CD8-positive, alpha-beta memory T cell (primary cell): Measurements from ENCODE around the gene IKBKG. TPM values are rescaled to one million over a fixed set of nuclear protein-coding genes. Genes with fewer than 3 reads are reported as not detected.
"Not testable (repeated sequence)": the region's sequence is repeated elsewhere in the genome, so short reads cannot be mapped to it uniquely, and the experiment has no call there.

Experiments
- CTCF ChIA-PET: fragments of 350-600 bp; sonication (Branson Sonifier 250); formaldehyde crosslinking; loops from one replicate; lab custom pipeline; 2021; ENCODE audit warnings: antibody characterized with exemption; lab: Charles Lee
- POLR2A ChIA-PET: fragments of 350-600 bp; sonication (Branson Sonifier 250); formaldehyde crosslinking; loops from one replicate; lab custom pipeline; 2021; ENCODE audit warnings: antibody characterized with exemption; lab: Charles Lee
- DNase-seq, 5 donors: peaks; one replicate each; pipeline versions ENCODE4 v3.0.0 to v3.0.0-alpha.2; 2020 to 2022; ENCODE audit warnings: mixed read lengths in 1 of 5
- H3K27ac ChIP-seq: one replicate; pipeline ENCODE4 v1.7.0; 2013; ENCODE audit warnings: low read depth, mild to moderate bottlenecking, low read length, moderate library complexity
- H3K27me3 ChIP-seq: 2 replicates; pipeline ENCODE4 v1.7.0; 2013; ENCODE audit warnings: low read length, mild to moderate bottlenecking; ENCODE audit not compliant: insufficient read depth, poor library complexity, severe bottlenecking
- H3K36me3 ChIP-seq: 2 replicates; pipeline ENCODE4 v1.7.0; 2013; ENCODE audit warnings: mild to moderate bottlenecking, low read length, moderate library complexity; ENCODE audit not compliant: insufficient read depth
- H3K4me1 ChIP-seq: 2 replicates; pipeline ENCODE4 v1.7.0; 2013; ENCODE audit warnings: mild to moderate bottlenecking, low read length, moderate library complexity; ENCODE audit not compliant: insufficient read depth
- H3K4me3 ChIP-seq: 2 replicates; pipeline ENCODE4 v1.7.0; 2013; ENCODE audit warnings: mild to moderate bottlenecking, low read length
- H3K9me3 ChIP-seq: 2 replicates; pipeline ENCODE4 v1.7.0; 2013; ENCODE audit warnings: mild to moderate bottlenecking, low read length
- H3K27ac Mint-ChIP-seq, 8 donors: one replicate each; pipeline ENCODE4 v1.8.0; 2020 to 2021; ENCODE audit warnings: mixed read lengths in 8 of 8, mild to moderate bottlenecking in 6 of 8, inconsistent platforms in 3 of 8, moderate library complexity in 3 of 8
- H3K27me3 Mint-ChIP-seq, 2 donors: one replicate each; pipeline ENCODE4 v1.8.0; 2020 to 2021; ENCODE audit warnings: mixed read lengths in 2 of 2, mild to moderate bottlenecking in 1 of 2, moderate library complexity in 1 of 2
- H3K36me3 Mint-ChIP-seq, 3 donors: one replicate each; pipeline ENCODE4 v1.8.0; 2020 to 2021; ENCODE audit warnings: mixed read lengths in 3 of 3, inconsistent platforms in 1 of 3, mild to moderate bottlenecking in 1 of 3
- H3K4me1 Mint-ChIP-seq, 3 donors: one replicate each; pipeline ENCODE4 v1.8.0; 2020 to 2021; ENCODE audit warnings: mixed read lengths in 3 of 3, inconsistent platforms in 1 of 3, mild to moderate bottlenecking in 1 of 3
- H3K4me3 Mint-ChIP-seq, 7 donors: one replicate each; pipeline ENCODE4 v1.8.0; 2020 to 2021; ENCODE audit warnings: mixed read lengths in 7 of 7, mild to moderate bottlenecking in 6 of 7, moderate library complexity in 4 of 7, inconsistent platforms in 2 of 7
- H3K9me3 Mint-ChIP-seq, 5 donors: one replicate each; pipeline ENCODE4 v1.8.0; 2020 to 2022; ENCODE audit warnings: mixed read lengths in 5 of 5, mild to moderate bottlenecking in 3 of 5, moderate library complexity in 2 of 5, inconsistent platforms in 1 of 5
- polyA plus RNA-seq: library from polyadenylated mRNA; unstranded; fragments of 300-500 nt; fragmentation: Illumina TruSeq; gene quantifications from one replicate; pipeline ENCODE4 v1.2.3, GENCODE V29; 2021
- total RNA-seq, 2 experiments: library from RNA; stranded (reverse); gene quantifications; one replicate each; pipeline ENCODE4 v1.2.3, GENCODE V29; 2021

IKBKG gene
- total and polyA plus RNA-seq, 3 experiments from 2014 or later, result 33.9 to 35.4 (median 34.8) TPM

GRCh38 chrX:154531626-154532025, 15.8 kb upstream of the IKBKG start:
- Mint-ChIP-seq H3K9me3 (no peaks in the 10 kb centered on the region), H3K4me3 (no peak overlapping the region), H3K27me3 (peaks cover 0 to 3% of the 10 kb centered on the region in 2 donors), H3K4me1 (peaks cover 13 to 16% (median 15%) of the 10 kb centered on the region in 3 donors), H3K36me3 (peaks cover 0 to 42% (median 3%) of the 10 kb centered on the region in 3 donors), H3K27ac (peak overlapping the region in 1 of 8 donors; percentile 19)
- ChIA-PET POLR2A (no interaction called here), CTCF (interaction anchor here (1.6 kb wide), 1 partner anchor 158 kb away, joined by 7 read pairs; no protein-coding TSS in a partner anchor)
- Histone ChIP-seq H3K4me1 (peaks cover 12% of the 10 kb centered on the region), H3K9me3 (no peaks in the 10 kb centered on the region), H3K4me3 (no peak overlapping the region), H3K27ac (no peak overlapping the region), H3K27me3 (no peaks in the 10 kb centered on the region), H3K36me3 (no peaks in the 10 kb centered on the region)
- no peak for DNase-seq

GRCh38 chrX:154532690-154533089, 14.7 kb upstream of the IKBKG start:
- no peak overlapping the region for H3K27ac ChIP-seq
- Mint-ChIP-seq H3K4me1 (peaks cover 6% of the 10 kb centered on the region in 3 donors), H3K9me3 (no peaks in the 10 kb centered on the region), H3K36me3 (peaks cover 0 to 43% (median 3%) of the 10 kb centered on the region in 3 donors), H3K4me3 (no peak overlapping the region), H3K27ac (no peak overlapping the region), H3K27me3 (peaks cover 0 to 3% of the 10 kb centered on the region in 2 donors)
- ChIA-PET POLR2A (no interaction called here), CTCF (interaction anchor here (1.6 kb wide), 1 partner anchor 159 kb away, joined by 7 read pairs; no protein-coding TSS in a partner anchor)
- peaks cover 3% of the 10 kb centered on the region for H3K4me1 ChIP-seq
- no peaks in the 10 kb centered on the region for H3K27me3 ChIP-seq
- DNase-seq, result no peak
- no peak overlapping the region for H3K4me3 ChIP-seq
- H3K9me3 ChIP-seq, result no peaks in the 10 kb centered on the region
- no peaks in the 10 kb centered on the region for H3K36me3 ChIP-seq

- no peaks in the 10 kb centered on the region for H3K36me3 ChIP-seq
- ChIA-PET POLR2A (no interaction called here), CTCF (interaction anchor here (0.9 to 2.8 kb wide), 9 partner anchors 7 to 161 kb away, joined by 3 to 9 read pairs (median 3); partner anchors contain the start of genes FLNA, RPL10 and SLC10A3)
- no peak overlapping the region for H3K4me3 ChIP-seq
- DNase-seq, result peak; percentile 79 to 91 (median 87)
- no peak overlapping the region for H3K27ac ChIP-seq
- Mint-ChIP-seq H3K27me3 (peaks cover 0 to 3% of the 10 kb centered on the region in 2 donors), H3K4me1 (peaks cover 7 to 13% (median 12%) of the 10 kb centered on the region in 3 donors), H3K36me3 (peaks cover 0 to 51% (median 6%) of the 10 kb centered on the region in 3 donors), H3K27ac (peak overlapping the region in 7 of 8 donors; percentile 51 to 89 (median 82)), H3K9me3 (no peaks in the 10 kb centered on the region), H3K4me3 (peak overlapping the region in 1 of 7 donors; percentile 32)
- no peaks in the 10 kb centered on the region for H3K9me3 ChIP-seq
- peaks cover 3% of the 10 kb centered on the region for H3K4me1 ChIP-seq
- H3K27me3 ChIP-seq, result no peaks in the 10 kb centered on the region
Measured at GRCh38 chrX:154534526-154535322, 12.7 kb upstream of the IKBKG start.

- peak in 1 of 5 donors; percentile 36 for DNase-seq
- H3K27ac ChIP-seq, result no peak overlapping the region
- Mint-ChIP-seq H3K4me3 (no peak overlapping the region), H3K27ac (peak overlapping the region in 2 of 8 donors; percentile 27 to 47), H3K27me3 (no peaks in the 10 kb centered on the region), H3K9me3 (no peaks in the 10 kb centered on the region), H3K36me3 (peaks cover 0 to 53% (median 6%) of the 10 kb centered on the region in 3 donors), H3K4me1 (peaks cover 9 to 13% (median 12%) of the 10 kb centered on the region in 3 donors)
- no peaks in the 10 kb centered on the region for H3K36me3 ChIP-seq
- ChIA-PET CTCF (interaction anchor here (1.1 to 2.8 kb wide), 4 partner anchors 9 to 163 kb away, joined by 3 to 9 read pairs (median 8); partner anchors contain the start of genes RPL10 and SLC10A3), POLR2A (no interaction called here)
- H3K9me3 ChIP-seq, result no peaks in the 10 kb centered on the region
- H3K27me3 ChIP-seq, result no peaks in the 10 kb centered on the region
- H3K4me1 ChIP-seq, result peaks cover 3% of the 10 kb centered on the region
- H3K4me3 ChIP-seq, result no peak overlapping the region
Measured at GRCh38 chrX:154535892-154536291, 11.5 kb upstream of the IKBKG start.

- no peaks in the 10 kb centered on the region for H3K9me3 Mint-ChIP-seq
- H3K36me3 Mint-ChIP-seq, result peaks cover 0 to 32% (median 6%) of the 10 kb centered on the region in 3 donors
- H3K4me3 ChIP-seq, result no peak overlapping the region
- H3K9me3 ChIP-seq, result no peaks in the 10 kb centered on the region
- H3K36me3 ChIP-seq, result no peaks in the 10 kb centered on the region
- CTCF ChIA-PET, result interaction anchor here (1.5 kb wide), 1 partner anchor 166 kb away, joined by 3 read pairs; no protein-coding TSS in a partner anchor
- no peaks in the 10 kb centered on the region for H3K27me3 Mint-ChIP-seq
- H3K27ac Mint-ChIP-seq, result peak overlapping the region in 3 of 8 donors; percentile 3 to 51 (median 41)
- H3K4me1 ChIP-seq, result peaks cover 25% of the 10 kb centered on the region
- no peak overlapping the region for H3K27ac ChIP-seq
- DNase-seq, result peak in 1 of 5 donors; percentile 19
- H3K27me3 ChIP-seq, result no peaks in the 10 kb centered on the region
- H3K4me3 Mint-ChIP-seq, result peak overlapping the region in 1 of 7 donors; percentile 60
- peaks cover 24 to 35% (median 28%) of the 10 kb centered on the region in 3 donors for H3K4me1 Mint-ChIP-seq
- POLR2A ChIA-PET, result no interaction called here
Measured at GRCh38 chrX:154539077-154539476, 8.3 kb upstream of the IKBKG start.

- H3K27me3 ChIP-seq, DNase-seq, POLR2A ChIA-PET, H3K36me3 ChIP-seq, H3K27ac ChIP-seq, H3K4me3 ChIP-seq, H3K9me3 Mint-ChIP-seq, H3K27me3 Mint-ChIP-seq, H3K9me3 ChIP-seq, H3K4me3 Mint-ChIP-seq: not testable (repeated sequence)
- peaks cover 0 to 30% (median 3%) of the 10 kb centered on the region in 3 donors for H3K36me3 Mint-ChIP-seq
- peak overlapping the region in 2 of 8 donors; percentile 36 to 81 for H3K27ac Mint-ChIP-seq
- CTCF ChIA-PET, result interaction anchor here (2.5 kb wide), 1 partner anchor 167 kb away, joined by 8 read pairs; no protein-coding TSS in a partner anchor
- peaks cover 33% of the 10 kb centered on the region for H3K4me1 ChIP-seq
- H3K4me1 Mint-ChIP-seq, result peaks cover 20 to 38% (median 30%) of the 10 kb centered on the region in 3 donors
Measured at GRCh38 chrX:154540365-154540764, 7.1 kb upstream of the IKBKG start.

- Histone ChIP-seq H3K9me3 (no peaks in the 10 kb centered on the region), H3K27me3 (no peaks in the 10 kb centered on the region), H3K36me3 (no peaks in the 10 kb centered on the region), H3K4me3 (no peak overlapping the region), H3K27ac (peak overlapping the region; percentile 78), H3K4me1 (peaks cover 38% of the 10 kb centered on the region)
- ChIA-PET CTCF (interaction anchor here (2.5 kb wide), 1 partner anchor 168 kb away, joined by 8 read pairs; no protein-coding TSS in a partner anchor), POLR2A (no interaction called here)
- no peaks in the 10 kb centered on the region for H3K27me3 Mint-ChIP-seq
- H3K9me3 Mint-ChIP-seq, result no peaks in the 10 kb centered on the region
- H3K4me3 Mint-ChIP-seq, result no peak overlapping the region
- peak in 1 of 5 donors; percentile 13 for DNase-seq
- H3K36me3 Mint-ChIP-seq, result peaks cover 0 to 25% (median 3%) of the 10 kb centered on the region in 3 donors
- H3K4me1 Mint-ChIP-seq, result peaks cover 23 to 42% (median 33%) of the 10 kb centered on the region in 3 donors
- peak overlapping the region in 6 of 8 donors; percentile 19 to 99 (median 52) for H3K27ac Mint-ChIP-seq
Measured at GRCh38 chrX:154540897-154541535, 6.4 kb upstream of the IKBKG start.
